Nucleus accumbens (tissue), 56 donors: ENCODE results near the gene PRDX6.

Experiments used
- DNase-seq, 56 donors: peaks; one replicate each; lab custom pipeline; 2025; lab: John Stamatoyannopoulos, UW

Gene PRDX6

GRCh38 chr1:173536223-173536622 lies 59.1 kb downstream of the PRDX6 start:
- no peak for DNase-seq
